Activated CD4-positive, alpha-beta T cell treated with anti-CD3 and anti-CD28 coated beads for 24 hours (primary cell): ENCODE data around the gene CHAC1.

Experiments
- DNase-seq, 2 donors: peaks; one replicate each; pipeline ENCODE4 v3.0.0-alpha.2; 2020; ENCODE audit warnings: low read depth in 2 of 2

CHAC1 gene

GRCh38 chr15:40985541-40986330 lies 32.5 kb downstream of the CHAC1 start:
- DNase-seq, result no peak

GRCh38 chr15:40986820-40987219 lies 33.5 kb downstream of the CHAC1 start:
- no peak for DNase-seq

GRCh38 chr15:40988156-40988555 lies 34.9 kb downstream of the CHAC1 start:
- no peak for DNase-seq

- DNase-seq, result no peak
Observed at GRCh38 chr15:40990080-40990479, 36.8 kb downstream of the CHAC1 start.

GRCh38 chr15:40990789-40991188 lies 37.5 kb downstream of the CHAC1 start:
- no peak for DNase-seq

- DNase-seq, result no peak
Observed at GRCh38 chr15:40991355-40991754, 38.1 kb downstream of the CHAC1 start.

- no peak for DNase-seq
Observed at GRCh38 chr15:40992241-40992741, 39.0 kb downstream of the CHAC1 start.

- DNase-seq, result no peak
Observed at GRCh38 chr15:40992825-40993224, 39.6 kb downstream of the CHAC1 start.

GRCh38 chr15:40995656-40996055 lies 42.4 kb downstream of the CHAC1 start:
- no peak for DNase-seq

GRCh38 chr15:40999190-40999589 lies 45.9 kb downstream of the CHAC1 start:
- no peak for DNase-seq

- no peak for DNase-seq
Observed at GRCh38 chr15:41001524-41002214, 48.4 kb downstream of the CHAC1 start.

GRCh38 chr15:41004490-41004889 lies 51.2 kb downstream of the CHAC1 start:
- DNase-seq, result no peak
